Loucy (cell line): ENCODE results near the gene CHD6.

ENCODE experiments used
- CTCF ChIP-seq: fragments of 200-600 bp; sonication (generic); conservative IDR thresholded peaks from 2 replicates; pipeline ENCODE4 v1.5.1; 2014; ENCODE audit warnings: mild to moderate bottlenecking, antibody characterized with exemption, low read length
- EZH2phosphoT487 ChIP-seq: fragments of 200-600 bp; IDR thresholded peaks from 2 replicates; pipeline ENCODE4 v1.6.1; 2018; ENCODE audit warnings: antibody characterized with exemption, mild to moderate bottlenecking, moderate library complexity, borderline replicate concordance

GRCh38 chr20:41380551-41381193, 237.5 kb downstream of the CHD6 start:
- TF ChIP-seq CTCF (no peak), EZH2phosphoT487 (no peak)
